Neuronal stem cell (in vitro differentiated cells): Measurements from ENCODE around the gene IGFBP4.

Experiments
- DNase-seq: peaks from one replicate; pipeline ENCODE4 v3.0.0-alpha.2; 2013; ENCODE audit warnings: low spot score
- H2AFZ ChIP-seq: one replicate; pipeline ENCODE4 v1.6.1; 2013; ENCODE audit warnings: mild to moderate bottlenecking, low read length, inconsistent platforms
- H2AK5ac ChIP-seq: 2 replicates; pipeline ENCODE4 v1.6.1; 2013; ENCODE audit warnings: low read depth, mild to moderate bottlenecking, inconsistent platforms, low read length, moderate library complexity, mixed read lengths
- H2BK120ac ChIP-seq: 2 replicates; pipeline ENCODE4 v1.6.1; 2013; ENCODE audit warnings: low read depth, mild to moderate bottlenecking, inconsistent platforms, low read length, moderate library complexity, mixed read lengths
- H2BK12ac ChIP-seq: one replicate; pipeline ENCODE4 v1.6.1; 2013; ENCODE audit warnings: low read length, inconsistent platforms
- H2BK15ac ChIP-seq: 2 replicates; pipeline ENCODE4 v1.6.1; 2013; ENCODE audit warnings: mild to moderate bottlenecking, low read length, inconsistent platforms, mixed read lengths
- H2BK5ac ChIP-seq: one replicate; pipeline ENCODE4 v1.6.1; 2013; ENCODE audit warnings: inconsistent platforms, mild to moderate bottlenecking, low read length, moderate library complexity
- H3K14ac ChIP-seq: one replicate; pipeline ENCODE4 v1.6.1; 2013; ENCODE audit warnings: low read length, inconsistent platforms
- H3K18ac ChIP-seq: 2 replicates; pipeline ENCODE4 v1.6.1; 2013; ENCODE audit warnings: low read length, inconsistent platforms
- H3K23ac ChIP-seq: 2 replicates; pipeline ENCODE4 v1.6.1; 2013; ENCODE audit warnings: low read depth, mild to moderate bottlenecking, mixed read lengths, low read length, inconsistent platforms; ENCODE audit not compliant: poor library complexity
- H3K27ac ChIP-seq: replicated peaks from 3 replicates; pipeline ENCODE4 v1.5.1; 2013; ENCODE audit warnings: low read length, inconsistent platforms
- H3K27me3 ChIP-seq, 3 experiments: 2 replicates each; pipeline ENCODE4 v1.6.1; 2013; ENCODE audit warnings: low read length in 3 of 3, mild to moderate bottlenecking in 2 of 3, inconsistent platforms in 1 of 3, low read depth in 1 of 3, mixed read lengths in 1 of 3, moderate library complexity in 1 of 3; ENCODE audit not compliant: control insufficient read depth in 3 of 3, insufficient read depth in 3 of 3
- H3K36me3 ChIP-seq, 2 donors: replicated peaks in 1 of 2; 2 replicates each; pipeline ENCODE4 v1.6.1; 2013; ENCODE audit warnings: low read length in 2 of 2; ENCODE audit not compliant: control insufficient read depth in 2 of 2, insufficient read depth in 2 of 2
- H3K4ac ChIP-seq: 2 replicates; pipeline ENCODE4 v1.6.1; 2013; ENCODE audit warnings: inconsistent platforms, mild to moderate bottlenecking, low read length, moderate library complexity
- H3K4me1 ChIP-seq, 2 donors: 1 replicate in 1 of 2; 2 replicates in 1 of 2; pipeline ENCODE4 v1.6.1; 2013; ENCODE audit warnings: low read length in 2 of 2, low read depth in 1 of 2; ENCODE audit not compliant: control insufficient read depth in 2 of 2, insufficient read depth in 1 of 2
- H3K4me2 ChIP-seq: one replicate; pipeline ENCODE4 v1.6.1; 2013; ENCODE audit warnings: mild to moderate bottlenecking, low read length, inconsistent platforms; ENCODE audit not compliant: insufficient read depth, poor library complexity, severe bottlenecking
- H3K4me3 ChIP-seq, 2 donors: 2 replicates each; pipeline ENCODE4 v1.5.1; 2013; ENCODE audit warnings: low read length in 2 of 2, mild to moderate bottlenecking in 2 of 2, inconsistent platforms in 1 of 2, moderate library complexity in 1 of 2
- H3K79me1 ChIP-seq: one replicate; pipeline ENCODE4 v1.6.1; 2013; ENCODE audit warnings: low read depth, mild to moderate bottlenecking, inconsistent platforms, low read length, moderate library complexity
- H3K9ac ChIP-seq: one replicate; pipeline ENCODE4 v1.6.1; 2013; ENCODE audit warnings: mild to moderate bottlenecking, low read depth, low read length, inconsistent platforms; ENCODE audit not compliant: poor library complexity
- H3K9me3 ChIP-seq, 2 donors: replicated peaks in 1 of 2; 2 replicates each; pipeline versions ENCODE3 to v1.6.1; 2013; ENCODE audit warnings: low read length in 2 of 2, mild to moderate bottlenecking in 2 of 2, inconsistent platforms in 1 of 2, low read depth in 1 of 2, mixed read lengths in 1 of 2, moderate library complexity in 1 of 2; ENCODE audit not compliant: control insufficient read depth in 2 of 2, insufficient read depth in 1 of 2
- H4K8ac ChIP-seq: one replicate; pipeline ENCODE4 v1.6.1; 2013; ENCODE audit warnings: low read depth, mild to moderate bottlenecking, inconsistent platforms, low read length, moderate library complexity
- H4K91ac ChIP-seq: one replicate; pipeline ENCODE4 v1.6.1; 2013; ENCODE audit warnings: low read length, low read depth, mild to moderate bottlenecking, inconsistent platforms; ENCODE audit not compliant: poor library complexity
- WGBS, 2 donors: extraction: QIAGEN DNeasy Blood & Tissue Kit; methylation state at CpG; one replicate each; pipeline ENCODE4 v1.1.7; 2013; ENCODE audit warnings: missing lambda C conversion rate in 2 of 2, mixed read lengths in 1 of 2; ENCODE audit not compliant: insufficient read length in 2 of 2, insufficient replicate concordance in 1 of 2; ENCODE audit errors: extremely low coverage in 2 of 2; 5-methylcytosine and 5-hydroxymethylcytosine counted together

Gene IGFBP4

GRCh38 chr17:40443988-40444899 lies 994 bp downstream of the IGFBP4 start:
- Histone ChIP-seq H3K36me3 (no peaks in the 10 kb centered on the region), H3K14ac (no peak overlapping the region), H3K18ac (peak overlapping the region; percentile 99), H3K4me3 (peak overlapping the region; percentile 71 to 88), H4K8ac (no peak overlapping the region), H3K27me3 (peaks cover 0 to 5% (median 0%) of the 10 kb centered on the region in 3 experiments), H2BK120ac (peak overlapping the region; percentile 82), H2BK5ac (no peak overlapping the region), H3K9ac (peak overlapping the region; percentile 96), H3K79me1 (peaks cover 4% of the 10 kb centered on the region), H3K4me2 (peak overlapping the region; percentile 91), H2AK5ac (peak overlapping the region; percentile 65), H3K4me1 (peaks cover 13 to 17% of the 10 kb centered on the region in 2 donors), H3K4ac (no peak overlapping the region), H2AFZ (peak overlapping the region; percentile 99), H4K91ac (no peak overlapping the region), H3K9me3 (no peaks in the 10 kb centered on the region), H3K27ac (no peak overlapping the region), H2BK12ac (no peak overlapping the region), H2BK15ac (no peak overlapping the region), H3K23ac (peak overlapping the region; percentile 89)
- DNase-seq: no peak
- no CpG with 5 or more reads among the region's 15 CpGs for WGBS, 2 donors

- Histone ChIP-seq H3K4me3 (peak overlapping the region in 1 of 2 donors; percentile 71), H3K27ac (no peak overlapping the region), H3K23ac (peak overlapping the region; percentile 6)
Measured at GRCh38 chr17:40445751-40446468, 2.7 kb downstream of the IGFBP4 start.

GRCh38 chr17:40447148-40447644 lies 3.9 kb downstream of the IGFBP4 start:
- no peak overlapping the region for H2AK5ac ChIP-seq
- H3K4me3 ChIP-seq: no peak overlapping the region
- no peak overlapping the region for H4K91ac ChIP-seq
- no peak overlapping the region for H2AFZ ChIP-seq
- no peak overlapping the region for H3K9ac ChIP-seq
- no CpG with 5 or more reads among the region's 8 CpGs for WGBS, 2 donors
- H3K14ac ChIP-seq: no peak overlapping the region
- H3K27ac ChIP-seq: no peak overlapping the region
- no peak overlapping the region for H2BK120ac ChIP-seq
- H2BK15ac ChIP-seq: no peak overlapping the region
- no peak overlapping the region for H4K8ac ChIP-seq
- DNase-seq: no peak
- H3K4ac ChIP-seq: no peak overlapping the region
- H3K18ac ChIP-seq: no peak overlapping the region
- no peak overlapping the region for H2BK5ac ChIP-seq
- no peaks in the 10 kb centered on the region for H3K9me3 ChIP-seq
- H2BK12ac ChIP-seq: no peak overlapping the region
- no peaks in the 10 kb centered on the region for H3K27me3 ChIP-seq
- H3K4me2 ChIP-seq: no peak overlapping the region
- H3K23ac ChIP-seq: no peak overlapping the region
- peaks cover 13 to 17% of the 10 kb centered on the region in 2 donors for H3K4me1 ChIP-seq
- no peaks in the 10 kb centered on the region for H3K36me3 ChIP-seq
- H3K79me1 ChIP-seq: peaks cover 4% of the 10 kb centered on the region

More at GRCh38 chr17:40445751-40446468, 2.7 kb downstream of the IGFBP4 start:
- H3K4me2 ChIP-seq: no peak overlapping the region
- H2BK120ac ChIP-seq: no peak overlapping the region
- no peaks in the 10 kb centered on the region for H3K36me3 ChIP-seq
- peaks cover 13 to 17% of the 10 kb centered on the region in 2 donors for H3K4me1 ChIP-seq
- H2BK15ac ChIP-seq: no peak overlapping the region
- WGBS, 2 donors: no CpG with 5 or more reads among the region's 11 CpGs
- no peak overlapping the region for H3K18ac ChIP-seq
- no peak overlapping the region for H2BK5ac ChIP-seq
- DNase-seq: no peak
- no peak overlapping the region for H2BK12ac ChIP-seq
- H3K79me1 ChIP-seq: peaks cover 4% of the 10 kb centered on the region
- peak overlapping the region; percentile 42 for H2AK5ac ChIP-seq
- H3K9me3 ChIP-seq: no peaks in the 10 kb centered on the region
- no peaks in the 10 kb centered on the region for H3K27me3 ChIP-seq
- H3K9ac ChIP-seq: no peak overlapping the region
- no peak overlapping the region for H3K14ac ChIP-seq
- H4K91ac ChIP-seq: no peak overlapping the region
- no peak overlapping the region for H4K8ac ChIP-seq
- H2AFZ ChIP-seq: peak overlapping the region; percentile 58
- no peak overlapping the region for H3K4ac ChIP-seq

- no peaks in the 10 kb centered on the region for H3K9me3 ChIP-seq
- no peak overlapping the region for H3K23ac ChIP-seq
- peaks cover 4% of the 10 kb centered on the region for H3K79me1 ChIP-seq
- no peak overlapping the region for H2BK5ac ChIP-seq
- H4K91ac ChIP-seq: no peak overlapping the region
- no peak overlapping the region for H2BK12ac ChIP-seq
- peaks cover 0 to 1% of the 10 kb centered on the region in 2 donors for H3K36me3 ChIP-seq
- H3K4me1 ChIP-seq: peaks cover 9 to 15% of the 10 kb centered on the region in 2 donors
- H3K27ac ChIP-seq: no peak overlapping the region
- H3K4me3 ChIP-seq: no peak overlapping the region
- H3K18ac ChIP-seq: no peak overlapping the region
- no CpG with 5 or more reads among the region's 4 CpGs for WGBS, 2 donors
- H2BK120ac ChIP-seq: no peak overlapping the region
- no peak overlapping the region for H3K9ac ChIP-seq
- H3K4ac ChIP-seq: no peak overlapping the region
- H2AFZ ChIP-seq: no peak overlapping the region
- H4K8ac ChIP-seq: no peak overlapping the region
- no peak overlapping the region for H3K14ac ChIP-seq
- H2BK15ac ChIP-seq: no peak overlapping the region
- H3K27me3 ChIP-seq: no peaks in the 10 kb centered on the region
- DNase-seq: no peak
- H3K4me2 ChIP-seq: no peak overlapping the region
- no peak overlapping the region for H2AK5ac ChIP-seq
Measured at GRCh38 chr17:40447806-40448205, 4.6 kb downstream of the IGFBP4 start.
